Urinary bladder (tissue), 4 donors: ENCODE data around the gene LRRC26. TPM values are rescaled to one million over a fixed set of nuclear protein-coding genes. Genes with fewer than 3 reads are reported as not detected.

Source experiments
- DNase-seq: peaks from one replicate; pipeline ENCODE4 v3.0.0-alpha.2; 2015; ENCODE audit errors: extremely low spot score
- H3K27ac ChIP-seq: one replicate; pipeline ENCODE4 v1.5.1; 2013; ENCODE audit warnings: low read depth, mild to moderate bottlenecking, moderate library complexity
- H3K36me3 ChIP-seq: one replicate; pipeline ENCODE4 v1.6.1; 2013; ENCODE audit warnings: mild to moderate bottlenecking, moderate library complexity; ENCODE audit not compliant: insufficient read depth
- H3K4me1 ChIP-seq: one replicate; pipeline ENCODE4 v1.6.1; 2013; ENCODE audit warnings: mild to moderate bottlenecking, moderate library complexity; ENCODE audit not compliant: insufficient read depth
- H3K4me3 ChIP-seq: one replicate; pipeline ENCODE4 v1.5.1; 2013; ENCODE audit warnings: low read depth, low read length
- WGBS: extraction: QIAGEN DNeasy Blood & Tissue Kit; methylation state at CpG from one replicate; pipeline ENCODE4 v1.1.7; 2013; 5-methylcytosine and 5-hydroxymethylcytosine counted together
- polyA plus RNA-seq: library from polyadenylated mRNA; stranded (reverse); fragments of 200-250 nt; gene quantifications from one replicate; pipeline ENCODE4 v1.2.3, GENCODE V29; 2013
- total RNA-seq: library from RNA; depleted of rRNA; stranded (reverse); fragments of >200 nt; gene quantifications from one replicate; pipeline ENCODE4 v1.2.3, GENCODE V29; 2014
- donor health status: healthy with polysubstance abuse.
- donor health status: healthy.

The LRRC26 gene
- total and polyA plus RNA-seq, 2 donors: not detected

DNA sequence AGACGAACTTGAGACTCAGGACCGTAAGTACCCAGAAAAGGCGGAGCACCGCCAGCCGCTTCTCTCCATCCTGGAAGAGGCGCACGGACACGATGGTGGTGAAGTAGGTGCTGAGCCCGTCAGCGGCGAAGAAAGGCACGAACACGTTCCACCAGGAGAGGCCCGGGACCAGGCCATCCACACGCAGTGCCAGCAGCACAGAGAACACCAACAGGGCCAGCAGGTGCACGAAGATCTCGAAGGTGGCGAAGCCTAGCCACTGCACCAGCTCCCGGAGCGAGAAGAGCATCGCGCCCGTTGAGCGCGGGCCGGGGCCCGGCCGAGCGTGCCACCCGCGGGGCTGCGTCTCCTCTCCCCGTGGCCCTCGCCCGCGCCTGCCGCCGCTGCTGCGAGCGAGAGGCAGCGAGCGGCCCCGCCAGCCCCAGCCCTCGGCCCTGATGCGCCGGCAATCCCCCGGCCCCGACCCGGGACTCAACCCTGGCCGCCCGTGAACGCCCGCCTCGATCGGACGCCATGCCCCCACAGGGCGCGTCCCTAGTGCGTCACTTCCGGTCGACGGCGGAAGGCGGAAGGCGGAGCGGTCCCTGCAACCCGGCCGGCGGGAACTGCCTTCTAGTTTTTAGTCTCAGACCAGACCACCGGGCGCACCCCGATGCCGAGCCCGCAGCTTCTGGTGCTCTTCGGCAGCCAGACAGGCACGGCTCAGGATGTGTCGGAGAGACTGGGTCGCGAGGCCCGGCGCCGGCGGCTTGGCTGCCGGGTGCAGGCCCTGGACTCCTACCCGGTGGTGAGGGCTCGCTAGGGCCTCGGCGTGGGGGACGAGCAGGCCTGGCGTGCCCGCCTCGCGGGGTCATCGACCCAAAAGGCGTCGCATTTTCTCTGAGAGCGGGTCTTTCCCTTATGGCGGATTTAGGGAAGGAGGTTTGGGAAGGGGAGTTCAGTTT, 35.5 kb upstream of the LRRC26 start, which contains the start of the genes NDOR1 and TMEM203:
Gene NDOR1 (plus strand): TSS at position 575 of the 944 bp plus-strand sequence. CDS start 78 bp downstream, at position 653.
Gene TMEM203 (minus strand): TSS at position 523 of the 944 bp plus-strand sequence. CDS start 234 bp downstream, at position 289.
- no peaks in the 10 kb centered on the region for H3K36me3 ChIP-seq
- no peaks in the 10 kb centered on the region for H3K4me1 ChIP-seq
- DNase-seq: peak; percentile 57
- WGBS: under 1% methylated on average over 98 of the region's 98 CpGs
- peak within 1 kb of the TSS; percentile 92 for H3K4me3 ChIP-seq
- H3K27ac ChIP-seq: peak within 1 kb of the TSS; percentile 54

DNA sequence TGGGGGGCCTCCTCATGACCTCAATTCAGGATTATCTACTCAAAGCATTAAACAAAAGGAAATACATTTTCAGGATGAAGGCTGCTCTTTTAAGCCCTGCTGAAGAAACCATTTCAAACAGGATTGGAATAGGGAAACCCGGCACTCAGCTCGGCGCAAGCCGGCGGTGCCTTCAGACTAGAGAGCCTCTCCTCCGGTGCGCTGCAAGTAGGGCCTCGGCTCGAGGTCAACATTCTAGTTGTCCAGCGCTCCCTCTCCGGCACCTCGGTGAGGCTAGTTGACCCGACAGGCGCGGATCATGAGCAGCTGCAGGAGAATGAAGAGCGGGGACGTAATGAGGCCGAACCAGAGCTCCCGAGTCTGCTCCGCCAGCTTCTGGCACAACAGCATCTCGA, 34.9 kb upstream of the LRRC26 start:
- Histone ChIP-seq H3K27ac (no peak overlapping the region), H3K4me3 (peak overlapping the region; percentile 92), H3K4me1 (no peaks in the 10 kb centered on the region), H3K36me3 (no peaks in the 10 kb centered on the region)
- no peak for DNase-seq
- 13% methylated on average over 21 of the region's 21 CpGs for WGBS

DNA sequence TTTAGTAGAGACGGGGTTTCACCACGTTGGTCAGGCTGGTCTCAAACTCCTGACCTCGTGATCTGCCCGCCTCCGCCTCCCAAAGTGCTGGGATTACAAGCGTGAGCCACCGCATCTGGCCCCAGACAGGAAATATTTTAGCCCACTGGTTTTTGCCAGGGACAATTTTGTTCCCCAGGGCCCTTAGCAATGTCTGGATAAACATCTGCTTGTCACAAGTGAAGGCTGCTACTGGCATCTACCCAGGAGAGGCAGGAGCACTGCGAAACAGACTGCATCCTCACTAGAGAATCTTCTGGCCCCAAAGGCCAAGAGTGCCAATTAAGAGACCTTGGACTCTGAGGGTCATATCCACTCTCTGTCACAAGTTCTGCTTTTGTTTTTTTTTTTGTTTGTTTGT, 33.1 kb upstream of the LRRC26 start:
- no peak for DNase-seq
- WGBS: 83% methylated on average over 8 of the region's 8 CpGs
- Histone ChIP-seq H3K4me1 (no peaks in the 10 kb centered on the region), H3K4me3 (no peak overlapping the region), H3K27ac (no peak overlapping the region), H3K36me3 (no peaks in the 10 kb centered on the region)

DNA sequence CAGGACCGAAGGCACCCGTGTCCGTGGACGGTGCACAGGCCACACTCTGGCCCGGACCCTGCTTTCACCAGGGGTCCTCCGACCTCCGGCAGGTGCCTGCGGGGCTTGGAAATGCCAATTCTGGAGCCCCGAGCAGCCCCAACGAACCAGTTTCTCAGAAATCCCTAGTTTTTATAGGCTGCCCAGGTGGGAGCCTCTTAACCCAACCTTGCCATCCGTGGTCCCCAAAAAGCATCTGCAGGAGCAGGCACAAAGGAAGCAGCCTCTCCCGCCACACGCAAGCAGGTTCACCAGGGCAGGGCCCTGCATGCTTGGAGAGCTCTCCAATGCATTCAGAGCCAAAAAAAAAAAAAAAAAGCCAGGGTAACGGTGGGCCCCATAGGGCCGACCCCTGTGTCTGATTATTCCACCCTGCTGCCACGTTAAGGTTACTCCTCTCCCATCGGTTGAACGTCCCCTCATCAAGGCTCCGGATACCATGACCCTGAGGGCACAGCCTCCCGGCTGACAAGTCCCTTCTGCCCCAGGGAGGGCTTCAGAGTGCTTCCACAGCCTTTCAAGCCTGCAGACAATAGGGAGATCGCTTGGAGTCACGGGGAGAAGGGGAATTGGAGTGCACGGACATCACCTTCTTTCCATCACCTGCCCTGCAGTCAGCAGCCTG, 31.5 kb upstream of the LRRC26 start:
- Histone ChIP-seq H3K27ac (peak overlapping the region; percentile 38), H3K4me3 (peak overlapping the region; percentile 61), H3K36me3 (no peaks in the 10 kb centered on the region), H3K4me1 (no peaks in the 10 kb centered on the region)
- DNase-seq: no peak
- WGBS: 18% methylated on average over 23 of the region's 23 CpGs

DNA sequence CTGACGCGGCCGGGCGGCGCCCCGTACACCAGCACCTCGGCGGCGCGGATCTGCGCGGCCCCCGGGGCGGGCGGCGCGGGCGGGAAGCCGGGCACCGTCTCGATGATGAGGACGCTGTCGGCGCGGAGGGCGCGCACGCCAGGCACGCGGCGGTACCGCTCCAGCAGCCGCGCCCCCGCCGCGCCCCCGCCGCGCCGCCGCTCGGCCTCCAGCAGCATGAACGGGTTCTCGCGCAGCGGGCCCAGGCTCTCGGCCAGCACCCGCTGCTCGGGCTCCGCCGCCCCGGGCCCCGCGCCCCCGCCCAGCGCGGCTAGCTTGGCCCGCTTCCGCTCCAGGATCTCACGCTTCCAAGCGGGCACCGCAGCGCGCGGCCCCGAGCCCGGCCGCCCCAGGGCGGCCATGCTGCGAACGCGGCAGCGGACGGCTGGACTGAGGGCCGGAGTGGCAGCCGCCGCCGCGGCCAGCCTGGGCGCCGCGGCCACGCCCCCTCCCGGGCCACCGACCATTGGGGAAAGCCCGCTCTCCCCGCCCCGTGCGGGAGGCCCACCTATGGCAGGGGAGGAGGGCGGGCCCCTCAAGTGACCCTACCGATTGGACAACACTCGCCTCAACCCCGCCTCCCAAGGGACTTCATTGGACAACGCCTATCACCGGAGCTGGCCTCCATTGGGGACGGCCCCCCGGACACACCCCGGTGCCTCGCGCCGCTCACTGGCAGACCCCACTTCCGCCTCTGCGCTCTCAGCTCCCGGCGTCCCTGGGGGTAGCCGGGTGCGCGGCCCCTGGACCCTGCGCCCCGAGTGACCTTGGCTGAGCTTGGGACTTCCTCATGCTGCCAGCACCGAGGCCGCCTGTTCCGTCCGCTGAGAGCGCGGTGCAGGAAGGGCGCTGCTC, 30.7 kb upstream of the LRRC26 start, which contains the start of gene TPRN:
Gene TPRN (minus strand): TSS at position 431 of the 894 bp plus-strand sequence. CDS start 30 bp downstream, at position 401.
- H3K36me3 ChIP-seq: no peaks in the 10 kb centered on the region
- DNase-seq: peak; percentile 98
- H3K4me3 ChIP-seq: peak within 1 kb of the TSS; percentile 88
- H3K27ac ChIP-seq: peak within 1 kb of the TSS; percentile 54
- WGBS: under 1% methylated on average over 115 of the region's 118 CpGs
- no peaks in the 10 kb centered on the region for H3K4me1 ChIP-seq

DNA sequence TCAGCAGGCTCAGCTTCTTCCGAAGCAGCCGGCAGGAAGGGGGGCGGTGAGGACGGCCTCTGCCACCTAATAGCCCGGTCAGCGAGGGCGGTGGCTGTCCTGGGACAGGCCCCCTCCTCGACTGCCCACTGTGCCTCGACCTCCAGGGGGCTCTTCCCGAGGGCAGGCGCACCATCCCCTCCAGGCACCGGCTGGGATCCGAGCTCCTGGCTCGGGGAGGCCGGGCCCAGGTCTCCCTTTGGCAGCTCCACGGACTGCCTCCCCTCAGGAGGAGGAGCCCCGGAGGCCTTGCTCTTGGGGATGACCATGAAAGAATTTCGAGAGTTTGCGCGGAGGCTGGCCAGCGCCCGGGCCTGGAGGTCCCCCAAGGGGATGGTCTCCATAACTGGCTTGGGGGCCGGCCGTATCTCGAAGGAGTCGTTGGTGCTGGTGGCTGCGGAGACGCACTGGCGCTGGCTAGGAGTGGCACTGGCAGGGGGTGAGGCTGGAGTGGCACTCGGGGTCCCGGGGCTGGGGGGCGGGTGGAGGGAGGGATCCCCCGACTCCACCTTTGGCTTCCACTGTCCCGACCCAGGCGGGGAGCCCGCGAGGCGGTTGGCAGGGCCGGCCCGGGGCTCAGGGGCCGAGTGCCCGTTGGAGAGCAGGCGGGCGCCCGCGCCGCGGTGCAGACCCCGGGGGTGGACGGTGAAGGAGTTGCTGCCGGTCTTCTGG, 29.7 kb upstream of the LRRC26 start:
- Histone ChIP-seq H3K4me3 (peak overlapping the region; percentile 88), H3K4me1 (no peaks in the 10 kb centered on the region), H3K27ac (no peak overlapping the region), H3K36me3 (no peaks in the 10 kb centered on the region)
- WGBS: 8% methylated on average over 51 of the region's 51 CpGs
- no peak for DNase-seq

DNA sequence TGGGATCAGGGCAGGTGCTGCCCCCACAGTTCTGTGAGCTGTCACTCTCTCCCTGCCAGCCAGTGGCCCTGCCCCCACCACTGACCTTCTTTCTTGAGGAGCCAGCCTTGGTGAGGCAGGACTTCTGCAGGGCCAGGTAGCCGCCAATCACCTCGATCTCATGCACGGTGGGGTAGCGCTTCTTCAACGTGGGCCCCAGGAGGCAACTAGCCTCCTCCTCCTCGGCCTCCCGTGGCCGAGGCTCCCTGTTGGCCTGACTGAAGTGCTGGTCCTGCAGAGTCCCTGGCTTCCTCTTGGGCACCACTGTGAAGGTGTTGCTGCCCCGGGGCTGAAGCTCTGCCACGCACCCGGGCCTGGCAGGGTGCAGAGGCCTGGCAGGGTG, 29.0 kb upstream of the LRRC26 start:
- no peak for DNase-seq
- Histone ChIP-seq H3K4me1 (no peaks in the 10 kb centered on the region), H3K36me3 (no peaks in the 10 kb centered on the region), H3K4me3 (no peak overlapping the region), H3K27ac (no peak overlapping the region)
- WGBS: 76% methylated on average over 11 of the region's 11 CpGs

DNA sequence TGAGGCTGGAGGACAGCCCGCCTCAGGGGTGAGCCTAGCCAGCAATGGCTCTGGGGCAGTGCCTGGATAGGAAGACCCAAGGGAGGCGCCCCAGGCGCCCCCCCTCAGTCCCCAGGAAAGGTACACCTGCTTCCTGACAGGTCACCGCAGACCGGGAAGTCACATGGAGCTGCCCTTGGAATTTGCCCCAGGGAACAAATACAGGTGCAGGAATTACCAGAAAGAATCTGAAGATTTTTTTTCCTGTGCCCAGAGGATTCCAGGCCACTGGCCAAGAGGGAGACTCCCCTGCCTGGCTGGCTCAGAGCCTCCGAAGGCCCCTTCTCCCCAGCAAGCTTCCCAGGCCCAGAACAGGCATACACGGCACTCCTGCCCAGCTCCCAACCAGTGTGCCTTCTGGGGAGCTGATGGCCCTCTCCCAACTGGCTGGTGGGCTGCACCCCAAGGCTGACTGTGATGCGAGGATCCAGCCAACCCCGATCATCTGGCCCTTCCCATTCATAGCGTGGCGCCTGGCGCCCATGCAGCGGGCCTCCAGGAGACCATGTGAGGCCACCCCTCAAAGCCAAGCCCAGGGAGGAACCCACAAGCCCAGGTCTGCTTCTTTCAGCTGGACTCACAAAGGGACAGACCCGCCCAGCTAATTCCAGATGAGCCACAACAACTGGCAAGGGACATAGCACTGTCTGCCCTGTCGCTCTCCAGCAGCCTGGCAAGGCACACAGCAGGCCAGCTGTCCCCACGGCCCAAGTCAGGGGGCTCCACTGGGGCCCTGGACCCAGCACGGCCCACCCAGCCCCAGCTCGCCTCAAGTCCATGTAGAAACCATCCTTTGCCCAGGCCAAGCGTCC, 28.4 kb upstream of the LRRC26 start:
- Histone ChIP-seq H3K4me1 (no peaks in the 10 kb centered on the region), H3K4me3 (no peak overlapping the region)
- WGBS: 80% methylated on average over 19 of the region's 19 CpGs

DNA sequence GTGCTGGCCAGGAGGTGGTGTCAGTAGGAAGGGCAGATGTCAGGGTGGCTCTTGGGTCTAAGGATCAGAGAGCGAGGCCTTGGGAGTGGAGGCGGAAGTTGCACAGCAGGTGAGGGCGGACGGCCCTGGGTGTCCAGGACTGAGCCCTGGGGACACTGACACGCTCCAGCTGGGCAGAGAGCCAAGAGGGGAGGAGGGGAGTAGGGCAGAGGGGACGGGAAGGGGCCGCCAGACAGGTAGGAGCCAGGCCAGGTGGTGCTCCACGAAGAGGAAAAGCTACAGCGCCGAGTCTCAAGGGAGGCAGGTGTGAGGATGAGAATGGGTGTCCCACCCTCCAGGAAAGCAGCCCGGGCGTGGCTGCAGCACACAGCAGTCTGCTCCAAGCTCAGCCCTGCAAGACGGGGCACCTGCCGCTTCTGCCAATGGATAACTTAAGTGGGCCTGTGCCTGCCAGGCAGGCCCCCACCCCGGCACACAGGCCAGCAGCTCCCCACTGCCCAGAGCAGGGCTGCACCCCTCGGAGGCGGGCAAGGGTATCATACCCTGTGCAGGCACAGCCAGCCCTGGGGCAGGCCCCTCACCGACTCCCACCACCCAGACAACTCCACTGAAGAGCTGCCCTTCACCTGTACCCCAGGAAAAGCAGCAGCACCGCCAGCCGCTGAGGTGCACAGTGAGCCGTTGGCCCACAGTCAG, 25.8 kb upstream of the LRRC26 start:
- Histone ChIP-seq H3K4me3 (no peak overlapping the region), H3K4me1 (no peaks in the 10 kb centered on the region), H3K27ac (peak overlapping the region; percentile 81), H3K36me3 (no peaks in the 10 kb centered on the region)
- no peak for DNase-seq
- WGBS: 81% methylated on average over 21 of the region's 21 CpGs

More for the DNA sequence above, 28.4 kb upstream of the LRRC26 start:
- H3K27ac ChIP-seq: no peak overlapping the region
- no peak for DNase-seq
- H3K36me3 ChIP-seq: no peaks in the 10 kb centered on the region

DNA sequence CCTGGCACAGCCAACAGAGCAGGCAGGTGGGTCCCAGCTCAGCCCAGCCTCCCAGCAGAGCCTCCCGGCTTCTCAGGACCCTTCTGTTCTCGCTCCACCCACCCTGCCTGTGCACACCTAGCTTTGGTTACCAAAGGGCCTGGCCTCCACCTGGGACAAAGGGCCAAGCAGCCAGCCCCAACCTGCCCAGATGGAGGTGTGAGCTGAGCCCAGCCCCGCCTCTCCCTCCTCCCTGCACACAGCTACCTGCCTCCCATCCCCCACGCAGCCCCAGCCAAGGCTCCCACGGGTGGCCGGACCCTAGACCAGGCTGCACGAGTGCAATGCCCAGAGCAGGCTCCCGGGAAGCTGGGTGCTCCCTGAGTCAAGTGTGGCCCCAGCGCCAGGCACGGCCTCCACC, 25.1 kb upstream of the LRRC26 start:
- WGBS: 78% methylated on average over 10 of the region's 10 CpGs
- no peaks in the 10 kb centered on the region for H3K4me1 ChIP-seq
- peak; percentile 21 for DNase-seq

DNA sequence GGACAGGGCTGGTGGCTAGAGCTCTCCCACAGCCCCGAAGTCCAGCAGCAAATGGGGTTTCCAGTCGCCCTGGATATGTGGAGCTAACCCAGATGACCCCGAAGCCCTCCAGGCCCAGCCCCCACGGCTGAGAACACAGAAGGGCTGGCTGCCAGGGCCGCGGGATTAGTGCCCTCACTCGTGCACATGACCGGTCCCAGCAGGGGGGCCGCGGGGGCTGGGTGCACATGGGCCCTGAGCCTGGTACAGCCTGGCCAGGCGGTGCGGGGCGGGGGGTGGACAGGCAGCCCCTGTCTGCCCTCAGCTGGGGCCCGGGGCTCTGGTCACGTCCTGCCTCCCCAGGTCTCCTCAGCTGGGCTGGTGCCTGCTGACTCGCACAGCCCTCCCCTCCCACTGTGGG, 24.5 kb upstream of the LRRC26 start:
- no peak for DNase-seq
- H3K4me3 ChIP-seq: no peak overlapping the region
- no peak overlapping the region for H3K27ac ChIP-seq
- no peaks in the 10 kb centered on the region for H3K36me3 ChIP-seq
- H3K4me1 ChIP-seq: no peaks in the 10 kb centered on the region
- WGBS: 68% methylated on average over 16 of the region's 16 CpGs

More for the DNA sequence above, 25.1 kb upstream of the LRRC26 start:
- no peak overlapping the region for H3K4me3 ChIP-seq
- H3K36me3 ChIP-seq: no peaks in the 10 kb centered on the region
- peak overlapping the region; percentile 81 for H3K27ac ChIP-seq
